ENCODE data around the gene NEDD4L. TPM values are rescaled to one million over a fixed set of nuclear protein-coding genes. Genes with fewer than 3 reads are reported as not detected.

Gene NEDD4L
- total RNA-seq, 1 experiment from 2014 or later, result 42.9 TPM

DNA sequence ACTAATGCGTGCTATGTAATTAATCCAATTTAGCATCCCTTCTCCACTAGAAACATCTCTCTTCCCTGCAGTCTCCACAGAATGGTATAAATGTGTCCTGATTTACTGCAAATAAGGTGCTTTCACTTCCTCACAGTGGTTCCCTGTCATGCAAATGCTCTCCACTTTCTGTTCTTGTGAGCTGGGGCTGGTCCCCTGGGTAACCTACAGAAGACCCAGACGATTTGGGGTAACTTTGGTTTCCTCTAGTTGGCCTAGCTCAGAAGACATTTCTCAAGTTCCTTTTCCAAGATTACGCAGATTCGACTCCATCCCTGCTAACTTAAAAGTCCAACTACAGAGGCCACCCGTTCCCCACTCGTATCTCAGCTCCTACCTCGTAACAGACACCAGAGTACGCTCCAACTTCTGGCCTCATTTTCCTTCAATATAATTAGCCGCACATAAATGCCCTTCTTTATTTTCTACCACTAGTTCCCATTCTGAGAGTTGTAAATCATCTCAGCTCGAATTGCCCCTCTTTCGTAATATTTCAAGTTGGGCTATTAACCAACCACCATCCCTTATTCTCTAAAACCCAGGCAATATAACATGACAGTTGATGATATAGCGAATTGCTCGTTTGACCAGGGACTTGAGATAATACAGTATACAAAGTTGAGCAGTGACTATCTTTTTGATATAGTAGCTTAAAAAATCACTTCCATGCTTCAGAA lies 28.8 kb upstream of the NEDD4L start:
- in situ Hi-C loops (cut with HindIII; ENCODE audit: low pct_unique_long_range_greater_than_20kb, low sequenced_read_pairs) (no loop called here), intact Hi-C loops (cut with micrococcal nuclease; ENCODE audit: unreplicated experiment) (no loop called here)
- CTCF ChIA-PET, result no interaction called here
- ATAC-seq, result no peak
- H3K9me3 ChIP-seq (ENCODE audit: control insufficient read depth, insufficient read depth, low read depth, low read length), result no peaks in the 10 kb centered on the region
- BruUV-seq (replicated peaks), result no TSS peak
- POLR2A ChIA-PET, result no interaction called here
- H3K4me1 ChIP-seq (ENCODE audit: control insufficient read depth, insufficient read depth, low read length), result no peaks in the 10 kb centered on the region
- no peak for TF ChIP-seq SIN3A (IDR thresholded peaks at IDR 0.05; ENCODE audit: borderline replicate concordance, insufficient read depth, low read depth, low read length)
- TF ChIP-seq, protein P1, sequence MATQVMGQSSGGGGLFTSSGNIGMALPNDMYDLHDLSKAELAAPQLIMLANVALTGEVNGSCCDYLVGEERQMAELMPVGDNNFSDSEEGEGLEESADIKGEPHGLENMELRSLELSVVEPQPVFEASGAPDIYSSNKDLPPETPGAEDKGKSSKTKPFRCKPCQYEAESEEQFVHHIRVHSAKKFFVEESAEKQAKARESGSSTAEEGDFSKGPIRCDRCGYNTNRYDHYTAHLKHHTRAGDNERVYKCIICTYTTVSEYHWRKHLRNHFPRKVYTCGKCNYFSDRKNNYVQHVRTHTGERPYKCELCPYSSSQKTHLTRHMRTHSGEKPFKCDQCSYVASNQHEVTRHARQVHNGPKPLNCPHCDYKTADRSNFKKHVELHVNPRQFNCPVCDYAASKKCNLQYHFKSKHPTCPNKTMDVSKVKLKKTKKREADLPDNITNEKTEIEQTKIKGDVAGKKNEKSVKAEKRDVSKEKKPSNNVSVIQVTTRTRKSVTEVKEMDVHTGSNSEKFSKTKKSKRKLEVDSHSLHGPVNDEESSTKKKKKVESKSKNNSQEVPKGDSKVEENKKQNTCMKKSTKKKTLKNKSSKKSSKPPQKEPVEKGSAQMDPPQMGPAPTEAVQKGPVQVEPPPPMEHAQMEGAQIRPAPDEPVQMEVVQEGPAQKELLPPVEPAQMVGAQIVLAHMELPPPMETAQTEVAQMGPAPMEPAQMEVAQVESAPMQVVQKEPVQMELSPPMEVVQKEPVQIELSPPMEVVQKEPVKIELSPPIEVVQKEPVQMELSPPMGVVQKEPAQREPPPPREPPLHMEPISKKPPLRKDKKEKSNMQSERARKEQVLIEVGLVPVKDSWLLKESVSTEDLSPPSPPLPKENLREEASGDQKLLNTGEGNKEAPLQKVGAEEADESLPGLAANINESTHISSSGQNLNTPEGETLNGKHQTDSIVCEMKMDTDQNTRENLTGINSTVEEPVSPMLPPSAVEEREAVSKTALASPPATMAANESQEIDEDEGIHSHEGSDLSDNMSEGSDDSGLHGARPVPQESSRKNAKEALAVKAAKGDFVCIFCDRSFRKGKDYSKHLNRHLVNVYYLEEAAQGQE (IDR thresholded peaks at IDR 0.05; ENCODE audit: insufficient read depth in 1 of 2, low read depth in 2 of 2, low read length in 1 of 2), result no peak
- TF ChIP-seq, protein P2, sequence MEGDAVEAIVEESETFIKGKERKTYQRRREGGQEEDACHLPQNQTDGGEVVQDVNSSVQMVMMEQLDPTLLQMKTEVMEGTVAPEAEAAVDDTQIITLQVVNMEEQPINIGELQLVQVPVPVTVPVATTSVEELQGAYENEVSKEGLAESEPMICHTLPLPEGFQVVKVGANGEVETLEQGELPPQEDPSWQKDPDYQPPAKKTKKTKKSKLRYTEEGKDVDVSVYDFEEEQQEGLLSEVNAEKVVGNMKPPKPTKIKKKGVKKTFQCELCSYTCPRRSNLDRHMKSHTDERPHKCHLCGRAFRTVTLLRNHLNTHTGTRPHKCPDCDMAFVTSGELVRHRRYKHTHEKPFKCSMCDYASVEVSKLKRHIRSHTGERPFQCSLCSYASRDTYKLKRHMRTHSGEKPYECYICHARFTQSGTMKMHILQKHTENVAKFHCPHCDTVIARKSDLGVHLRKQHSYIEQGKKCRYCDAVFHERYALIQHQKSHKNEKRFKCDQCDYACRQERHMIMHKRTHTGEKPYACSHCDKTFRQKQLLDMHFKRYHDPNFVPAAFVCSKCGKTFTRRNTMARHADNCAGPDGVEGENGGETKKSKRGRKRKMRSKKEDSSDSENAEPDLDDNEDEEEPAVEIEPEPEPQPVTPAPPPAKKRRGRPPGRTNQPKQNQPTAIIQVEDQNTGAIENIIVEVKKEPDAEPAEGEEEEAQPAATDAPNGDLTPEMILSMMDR (IDR thresholded peaks at IDR 0.05), result no peak
- no peak for TF ChIP-seq TCF7L2 (IDR thresholded peaks at IDR 0.05; ENCODE audit: low read depth, low read length)
- no peak for TF ChIP-seq POLR2AphosphoS5 (IDR thresholded peaks at IDR 0.05; ENCODE audit: low read depth, low read length)
- no peak for DNase-seq (ENCODE audit: low read depth, low spot score)
- H3K27ac ChIP-seq (ENCODE audit: low read length), result no peak overlapping the region
- no peaks in the 10 kb centered on the region for H3K27me3 ChIP-seq (ENCODE audit: control insufficient read depth, insufficient read depth, low read length)
- H3K36me3 ChIP-seq (ENCODE audit: control insufficient read depth, insufficient read depth, low read length), result no peaks in the 10 kb centered on the region
- H3K4me3 ChIP-seq (ENCODE audit: low read depth in 2 of 2, low read length in 2 of 2), result no peak overlapping the region

DNA sequence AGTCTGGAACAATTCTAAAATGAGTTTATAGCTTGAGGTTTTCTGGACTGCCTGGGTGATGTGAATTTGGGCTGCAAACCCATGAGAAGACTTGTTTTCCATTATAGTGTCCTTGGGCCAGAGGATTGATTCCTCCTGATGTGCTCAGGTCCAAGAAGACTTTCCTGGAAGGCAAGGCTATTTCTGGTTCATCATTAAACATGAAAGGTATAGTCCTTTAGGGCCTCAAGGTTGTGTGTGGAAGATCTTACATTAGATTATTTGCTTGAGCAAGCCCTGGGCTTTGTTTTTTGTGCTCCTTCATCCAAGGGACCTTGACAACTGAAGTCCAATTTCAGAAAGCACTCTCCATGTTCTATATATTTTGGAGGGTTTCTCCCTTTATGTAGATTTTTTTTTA lies 26.8 kb upstream of the NEDD4L start:
- ATAC-seq, result no peak
- DNase-seq (ENCODE audit: low read depth, low spot score), result no peak
- TF ChIP-seq, protein P1 (IDR thresholded peaks at IDR 0.05; ENCODE audit: insufficient read depth in 1 of 2, low read depth in 2 of 2, low read length in 1 of 2), result no peak
- TF ChIP-seq TCF7L2 (IDR thresholded peaks at IDR 0.05; ENCODE audit: low read depth, low read length) (no peak), POLR2AphosphoS5 (IDR thresholded peaks at IDR 0.05; ENCODE audit: low read depth, low read length) (no peak), SIN3A (IDR thresholded peaks at IDR 0.05; ENCODE audit: borderline replicate concordance, insufficient read depth, low read depth, low read length) (no peak)
- TF ChIP-seq, protein P2 (IDR thresholded peaks at IDR 0.05), result no peak
- no peaks in the 10 kb centered on the region for H3K36me3 ChIP-seq (ENCODE audit: control insufficient read depth, insufficient read depth, low read length)
- CTCF ChIA-PET, result no interaction called here
- BruUV-seq (replicated peaks), result no TSS peak
- no peak overlapping the region for H3K4me3 ChIP-seq (ENCODE audit: low read depth in 2 of 2, low read length in 2 of 2)
- no peak overlapping the region for H3K27ac ChIP-seq (ENCODE audit: low read length)
- H3K4me1 ChIP-seq (ENCODE audit: control insufficient read depth, insufficient read depth, low read length), result no peaks in the 10 kb centered on the region
- POLR2A ChIA-PET, result no interaction called here
- H3K27me3 ChIP-seq (ENCODE audit: control insufficient read depth, insufficient read depth, low read length), result no peaks in the 10 kb centered on the region
- H3K9me3 ChIP-seq (ENCODE audit: control insufficient read depth, insufficient read depth, low read depth, low read length), result no peaks in the 10 kb centered on the region
- in situ Hi-C loops (cut with HindIII; ENCODE audit: low pct_unique_long_range_greater_than_20kb, low sequenced_read_pairs), result no loop called here
- intact Hi-C loops (cut with micrococcal nuclease; ENCODE audit: unreplicated experiment), result no loop called here
